GM18511 (cell line): ENCODE data around the gene ADGRG1.

Source experiments
- ATAC-seq: cut with Tn5 transposase; IDR thresholded peaks from one replicate; pipeline ENCODE4 v1.9.1; 2021; ENCODE audit warnings: mild to moderate bottlenecking, moderate library complexity; ENCODE audit not compliant: unreplicated experiment

Gene ADGRG1

GRCh38 chr16:57619606-57620334, 8.7 kb upstream of the ADGRG1 start:
- no peak for ATAC-seq

DNA sequence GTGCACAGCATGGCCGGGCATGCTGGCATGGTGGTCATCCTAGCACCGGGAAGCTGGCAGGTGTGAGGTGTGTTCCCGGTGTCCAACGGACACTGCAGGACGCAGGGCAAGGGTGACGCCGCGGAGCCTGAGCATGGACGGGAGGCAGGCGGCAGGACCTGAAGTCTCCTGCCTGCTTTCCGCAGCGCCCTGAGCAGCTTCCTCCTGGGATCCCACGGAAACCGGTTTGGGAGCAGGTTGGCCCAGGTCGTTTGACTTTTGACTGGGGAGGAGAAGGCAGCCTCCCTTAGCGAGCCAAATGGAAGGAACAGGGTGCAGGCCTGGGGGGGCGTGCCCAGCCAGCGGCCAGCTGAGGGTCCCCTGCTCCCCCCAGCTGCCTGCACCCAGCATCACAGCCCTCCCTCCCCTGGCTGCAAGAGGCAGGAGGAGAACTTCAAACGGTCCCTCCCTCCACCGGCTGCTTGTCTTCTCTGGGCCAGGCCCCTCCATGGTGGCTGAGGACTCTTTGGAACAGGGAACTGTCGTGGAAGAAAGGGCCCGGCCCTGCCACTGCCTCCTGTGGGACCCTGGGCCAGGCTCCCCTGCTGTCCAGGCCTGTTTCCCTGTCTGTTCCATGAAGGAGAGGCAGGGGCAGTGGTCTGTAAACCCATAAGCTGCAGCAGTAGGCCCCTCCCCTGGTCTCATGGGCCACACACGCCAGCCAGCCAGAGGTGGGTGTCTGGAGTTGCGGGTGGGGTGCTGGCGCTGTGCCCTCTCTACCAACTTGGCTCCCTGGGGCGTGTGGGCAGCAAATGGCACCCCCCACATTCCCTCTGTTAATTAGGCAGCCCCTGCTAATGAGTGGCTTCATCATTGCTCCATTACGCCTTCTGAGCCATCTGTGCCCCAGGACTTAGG, 7.8 kb upstream of the ADGRG1 start:
- no peak for ATAC-seq

DNA sequence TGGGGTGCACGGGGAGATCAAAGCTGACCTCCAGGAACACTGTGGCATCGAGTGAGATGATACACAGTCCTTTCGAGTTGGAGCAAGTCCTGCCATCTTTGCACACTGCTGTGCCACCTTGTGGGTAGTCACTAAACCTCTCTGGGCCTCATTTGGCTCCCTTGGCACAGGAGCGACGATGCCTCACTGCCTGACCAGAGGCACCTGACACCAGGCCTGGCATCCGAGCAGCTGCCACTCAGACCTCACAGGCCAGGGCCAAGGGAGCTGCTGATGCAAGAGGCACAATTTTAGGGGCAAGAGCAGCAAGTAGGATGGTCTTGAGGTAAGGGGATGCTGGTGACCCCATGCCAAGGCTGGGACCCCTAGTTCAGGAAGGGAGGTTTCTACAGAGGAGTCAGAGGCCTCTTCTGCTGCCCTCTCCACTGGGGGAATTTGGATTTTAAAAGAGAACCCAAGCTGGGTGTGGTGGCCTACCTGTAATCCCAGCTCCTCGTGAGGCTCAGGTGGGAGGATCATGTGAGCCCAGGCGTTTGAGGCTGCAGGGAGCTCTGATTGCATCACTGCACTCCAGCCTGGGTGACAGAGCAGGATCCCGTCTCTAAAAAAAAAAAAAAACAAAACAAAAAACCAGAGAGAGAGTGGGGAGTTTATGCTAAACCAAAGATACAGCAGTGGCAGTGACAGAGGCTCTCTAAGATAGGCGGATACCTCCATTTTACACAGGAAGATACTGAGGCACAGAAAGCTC, 6.7 kb upstream of the ADGRG1 start:
- no peak for ATAC-seq

- no peak for ATAC-seq
These were observed 5.8 kb upstream of the ADGRG1 start for GRCh38 chr16:57622361-57623250.

DNA sequence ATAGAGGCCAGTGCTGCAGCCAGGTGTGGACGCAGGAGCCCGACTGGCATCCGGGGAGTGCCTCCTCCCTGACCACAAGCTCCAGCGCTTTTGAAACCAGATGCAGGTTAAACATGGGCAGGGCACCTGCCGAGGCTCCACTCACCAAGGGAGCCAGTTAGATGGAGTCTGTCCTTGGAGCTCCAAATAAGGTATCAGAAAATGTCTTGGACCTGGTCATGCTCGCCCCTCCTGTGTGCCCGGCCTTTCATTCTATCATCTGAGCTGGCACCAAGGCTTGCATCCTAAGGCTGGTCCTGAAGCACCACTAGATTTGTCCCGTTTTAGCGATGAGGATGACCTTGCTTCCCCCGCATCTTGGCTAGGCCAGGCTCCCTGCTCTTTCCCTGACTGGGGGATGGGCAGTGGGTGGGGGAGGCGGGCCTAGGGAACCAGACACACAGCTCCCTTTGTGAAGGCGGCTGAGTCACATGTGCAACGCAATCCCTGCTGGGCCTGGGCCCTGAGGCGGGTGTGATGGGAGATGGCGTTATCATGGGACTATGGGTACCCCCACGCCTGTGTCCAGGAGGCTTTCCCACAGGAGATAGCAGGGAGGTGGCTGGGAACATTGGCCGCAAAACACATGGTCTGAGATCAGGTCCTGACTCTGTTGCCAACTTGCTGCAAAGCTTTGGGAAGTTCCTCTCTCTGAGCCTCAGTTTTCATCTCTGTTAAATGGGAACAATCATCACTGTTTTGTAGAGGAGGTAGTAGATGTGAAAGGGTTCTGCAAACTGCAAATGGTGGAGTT, 5.0 kb upstream of the ADGRG1 start:
- no peak for ATAC-seq

DNA sequence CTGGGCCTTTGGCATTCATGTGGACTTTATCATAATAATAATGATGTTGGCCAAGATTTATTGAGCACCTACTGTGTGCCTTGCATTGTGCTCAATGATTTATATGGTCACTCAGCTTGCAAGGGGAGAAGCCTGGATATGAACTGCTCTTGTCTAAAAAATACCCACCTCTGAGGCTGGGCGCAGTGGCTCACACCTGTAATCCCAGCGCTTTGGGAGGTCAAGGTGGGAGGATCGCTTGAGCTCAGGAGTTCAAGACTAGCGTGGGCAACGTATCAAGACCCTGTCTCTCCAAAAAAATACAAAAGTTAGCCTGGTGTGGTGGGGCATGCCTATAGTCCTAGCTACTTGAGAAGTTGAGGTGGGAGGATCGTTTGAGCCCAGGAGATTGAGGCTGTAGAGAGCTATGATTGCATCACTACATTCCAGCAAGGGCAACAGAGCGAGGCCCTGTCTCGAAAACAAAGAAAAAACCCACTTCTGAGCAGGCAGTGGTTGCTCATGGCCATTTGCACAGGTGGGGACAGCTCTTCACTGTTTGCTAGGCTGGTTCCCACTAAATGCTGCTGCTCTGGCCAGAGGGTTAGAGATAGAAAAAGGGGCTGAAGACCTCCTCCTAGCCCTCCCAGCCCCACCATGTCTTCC, 4.3 kb upstream of the ADGRG1 start:
- no peak for ATAC-seq

- no peak for ATAC-seq
These were observed 3.5 kb upstream of the ADGRG1 start for GRCh38 chr16:57624806-57625500.

- no peak for ATAC-seq
These were observed 1.8 kb upstream of the ADGRG1 start for GRCh38 chr16:57626420-57627170.

GRCh38 chr16:57627184-57627871, 1.1 kb upstream of the ADGRG1 start:
- no peak for ATAC-seq

DNA sequence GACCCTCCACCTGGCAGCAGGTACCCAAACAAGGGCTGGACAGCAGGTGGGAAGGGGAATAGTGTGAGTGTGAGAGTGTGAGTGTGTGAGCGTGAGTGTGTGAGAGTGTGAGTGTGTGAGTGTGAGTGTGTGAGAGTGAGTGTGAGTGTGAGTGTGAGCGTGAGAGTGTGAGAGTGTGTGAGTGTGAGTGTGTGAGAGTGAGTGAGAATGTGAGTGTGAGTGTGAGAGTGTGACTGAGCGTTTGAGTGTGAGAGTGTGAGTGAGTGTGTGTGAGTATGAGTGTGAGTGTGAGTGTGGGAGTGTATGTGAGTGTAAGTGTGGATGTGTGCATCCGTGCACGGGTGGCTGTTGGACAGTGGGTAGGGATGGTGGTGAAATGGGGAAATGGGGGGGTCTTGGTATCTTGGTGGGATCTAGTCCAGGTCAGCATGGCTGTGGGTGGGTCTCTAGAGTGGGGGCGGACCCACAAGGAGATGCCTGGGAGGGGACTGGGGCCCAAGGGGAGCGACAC, 408 bp downstream of the ADGRG1 start:
- ATAC-seq, result no peak

DNA sequence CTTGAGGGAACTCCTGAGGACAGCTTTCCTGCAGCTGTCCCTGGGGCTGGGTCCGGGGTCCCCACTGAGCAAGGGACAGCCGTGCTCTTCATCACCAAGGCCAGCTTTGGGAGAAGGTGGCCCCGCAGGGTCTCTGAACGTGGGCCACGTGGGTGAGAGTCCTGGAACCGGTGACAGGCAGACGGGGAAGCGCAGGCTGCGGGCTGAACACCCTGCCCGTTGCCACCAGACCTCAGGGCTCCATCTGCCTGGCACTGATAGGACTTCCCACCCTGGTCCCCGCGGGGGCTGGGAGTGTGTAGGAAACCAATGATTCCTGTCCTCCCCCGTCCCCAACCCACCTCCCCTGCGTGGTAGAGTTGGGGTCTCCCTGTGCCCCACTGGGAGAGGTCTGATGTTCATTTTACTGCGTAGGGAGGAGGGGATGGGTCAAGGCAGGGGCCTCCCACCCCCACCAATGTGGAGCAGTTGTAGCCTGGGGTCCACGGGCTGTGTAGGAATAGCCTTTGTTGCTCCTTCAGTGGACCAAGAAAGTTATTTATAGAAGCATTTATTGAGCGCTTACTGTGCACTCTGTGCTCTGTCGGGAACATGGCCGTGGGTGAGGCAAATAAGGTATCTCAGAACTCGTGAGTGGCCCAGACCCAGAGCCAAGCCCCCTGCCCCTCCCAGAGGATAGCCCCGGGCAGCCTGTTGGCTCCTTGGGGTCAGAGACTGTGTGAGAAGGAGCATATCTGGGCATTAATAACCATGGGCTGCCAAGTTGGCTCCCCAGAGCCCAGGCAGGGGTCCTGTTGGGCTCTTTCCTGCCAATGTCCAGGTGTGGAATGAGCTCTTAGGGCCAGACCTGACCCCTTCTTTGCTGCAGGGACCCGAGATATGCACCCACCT, 1.3 kb downstream of the ADGRG1 start:
- ATAC-seq, result no peak

DNA sequence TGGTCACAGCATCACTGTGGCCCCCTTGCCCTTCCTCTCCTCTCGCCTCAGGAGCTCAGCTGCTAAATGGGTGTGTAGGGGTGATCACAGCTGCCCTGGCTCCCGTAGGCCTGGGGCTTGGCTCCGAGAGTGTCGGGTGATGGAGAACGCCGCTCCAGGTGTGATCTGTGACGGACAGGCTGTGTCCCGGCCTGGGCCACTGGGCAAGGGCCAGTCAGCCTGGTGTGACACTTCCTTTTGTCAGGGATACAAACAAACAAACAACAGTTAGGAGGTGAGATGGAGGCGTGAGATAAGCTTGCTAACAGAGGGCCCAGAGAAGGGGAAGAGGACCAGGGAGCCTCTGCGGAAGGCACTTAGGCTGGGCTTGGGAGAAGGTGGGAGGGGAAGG, 2.0 kb downstream of the ADGRG1 start:
- no peak for ATAC-seq

DNA sequence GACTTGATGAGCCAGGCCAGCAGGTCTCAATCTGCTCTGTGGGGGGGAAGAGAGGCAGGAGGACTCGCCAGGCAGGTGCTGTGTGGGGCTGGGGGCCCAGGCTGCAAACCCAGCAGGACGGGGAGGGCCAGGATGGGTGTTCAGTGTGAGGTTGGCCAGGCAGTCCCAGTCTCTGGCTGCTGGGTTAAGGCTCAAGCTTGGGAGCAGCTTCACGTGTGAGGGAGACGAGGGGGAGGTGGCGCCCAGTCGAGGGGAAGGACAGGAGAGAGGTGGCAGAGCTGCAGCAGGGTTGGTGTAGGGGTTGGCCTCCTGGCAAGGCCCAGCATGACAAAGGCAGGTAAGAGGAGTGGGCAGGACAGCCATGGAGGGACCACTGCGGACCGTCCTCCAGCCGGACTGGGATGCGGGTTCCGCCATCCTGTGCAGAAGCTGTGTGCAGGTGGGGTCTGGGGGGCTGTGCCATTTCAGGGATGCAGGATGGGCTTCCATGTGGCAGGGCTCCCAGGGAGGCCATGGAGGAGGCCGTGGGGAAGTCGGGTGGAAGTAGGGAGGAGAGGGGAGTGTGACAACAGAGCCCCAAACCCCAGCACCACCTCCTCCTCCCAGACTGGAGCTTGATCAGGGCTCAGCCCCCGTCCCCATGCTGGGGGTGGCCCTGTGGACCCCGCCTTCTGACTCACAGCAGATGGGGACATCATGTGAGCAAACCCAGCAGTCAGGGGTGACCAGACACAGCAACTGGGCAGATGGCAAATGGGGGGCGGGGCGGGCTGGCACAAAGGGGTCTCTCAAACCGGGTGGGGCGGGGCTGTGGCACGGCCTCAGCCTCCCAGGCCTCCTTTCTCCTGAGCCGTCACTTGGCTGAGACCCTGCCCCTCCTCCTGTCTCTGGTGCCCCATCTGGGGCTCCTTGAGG, 2.8 kb downstream of the ADGRG1 start:
- no peak for ATAC-seq

DNA sequence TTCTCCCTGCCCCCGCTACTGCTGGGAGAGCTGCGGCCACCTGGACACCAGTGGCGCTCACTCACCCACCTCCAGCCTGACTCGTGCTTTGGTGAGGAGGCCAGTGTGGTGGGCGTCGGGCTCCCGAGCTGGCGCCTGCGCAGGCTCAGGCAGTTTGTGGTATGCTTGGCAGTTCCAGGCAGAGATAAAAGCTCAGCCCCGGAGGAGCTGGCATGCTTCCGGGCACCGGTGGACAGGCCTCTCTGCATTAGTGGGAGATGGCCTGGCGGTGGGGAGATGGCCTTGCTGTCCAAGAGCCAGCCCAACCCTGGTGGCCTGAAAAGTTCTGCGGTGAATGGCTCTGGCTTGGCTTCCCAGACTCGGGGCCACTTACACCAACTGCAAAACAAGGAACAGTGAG, 4.1 kb downstream of the ADGRG1 start:
- ATAC-seq, result no peak
